Measurements from ENCODE around the gene FRMPD2.
"Not testable (repeated sequence)": the region's sequence is repeated elsewhere in the genome, so short reads cannot be mapped to it uniquely, and the experiment has no call there.

- TF ChIP-seq POLR2A (IDR thresholded peaks at IDR 0.05); POLR2AphosphoS5 (IDR thresholded peaks at IDR 0.05); CTCF (IDR thresholded peaks at IDR 0.05); EP300 (IDR thresholded peaks at IDR 0.05; ENCODE audit: low read depth): not testable (repeated sequence)
Measured at GRCh38 chr10:48172715-48173114, 101.8 kb downstream of the FRMPD2 start.

Measured in transverse colon (tissue), 4 donors.